HUES6 (cell line): ENCODE data around the gene BAIAP2.

Source experiments
- H3K27ac ChIP-seq: 2 replicates; pipeline ENCODE4 v1.7.0; 2013; ENCODE audit warnings: low read depth, mild to moderate bottlenecking, low read length, inconsistent platforms
- H3K27me3 ChIP-seq: 2 replicates; pipeline ENCODE4 v1.6.1; 2013; ENCODE audit warnings: low read length; ENCODE audit not compliant: control insufficient read depth, insufficient read depth
- H3K36me3 ChIP-seq: 2 replicates; pipeline ENCODE4 v1.6.1; 2013; ENCODE audit warnings: low read length; ENCODE audit not compliant: control insufficient read depth, insufficient read depth
- H3K4me1 ChIP-seq: 2 replicates; pipeline ENCODE4 v1.6.1; 2013; ENCODE audit warnings: low read length; ENCODE audit not compliant: control insufficient read depth, insufficient read depth
- H3K4me3 ChIP-seq: 2 replicates; pipeline ENCODE4 v1.5.1; 2013; ENCODE audit warnings: low read depth, low read length
- H3K9ac ChIP-seq: one replicate; pipeline ENCODE4 v1.6.1; 2013; ENCODE audit warnings: mild to moderate bottlenecking, low read length
- H3K9me3 ChIP-seq: 2 replicates; pipeline ENCODE4 v1.6.1; 2013; ENCODE audit warnings: low read depth, low read length; ENCODE audit not compliant: control insufficient read depth, insufficient read depth

BAIAP2 gene

GRCh38 chr17:81018044-81018802 is 16.7 kb upstream of the BAIAP2 start:
- Histone ChIP-seq H3K27ac (no peak overlapping the region), H3K4me1 (peaks cover 7% of the 10 kb centered on the region; the same call in 1 of the 2 replicates), H3K4me3 (no peak overlapping the region), H3K27me3 (0 out of 2 replicates have a peak, but pooled peaks cover under 1% of the 10 kb centered on the region), H3K9me3 (peaks cover 7% of the 10 kb centered on the region; the same call in 1 of the 2 replicates), H3K9ac (peak overlapping the region; percentile 13), H3K36me3 (no peaks in the 10 kb centered on the region)

DNA sequence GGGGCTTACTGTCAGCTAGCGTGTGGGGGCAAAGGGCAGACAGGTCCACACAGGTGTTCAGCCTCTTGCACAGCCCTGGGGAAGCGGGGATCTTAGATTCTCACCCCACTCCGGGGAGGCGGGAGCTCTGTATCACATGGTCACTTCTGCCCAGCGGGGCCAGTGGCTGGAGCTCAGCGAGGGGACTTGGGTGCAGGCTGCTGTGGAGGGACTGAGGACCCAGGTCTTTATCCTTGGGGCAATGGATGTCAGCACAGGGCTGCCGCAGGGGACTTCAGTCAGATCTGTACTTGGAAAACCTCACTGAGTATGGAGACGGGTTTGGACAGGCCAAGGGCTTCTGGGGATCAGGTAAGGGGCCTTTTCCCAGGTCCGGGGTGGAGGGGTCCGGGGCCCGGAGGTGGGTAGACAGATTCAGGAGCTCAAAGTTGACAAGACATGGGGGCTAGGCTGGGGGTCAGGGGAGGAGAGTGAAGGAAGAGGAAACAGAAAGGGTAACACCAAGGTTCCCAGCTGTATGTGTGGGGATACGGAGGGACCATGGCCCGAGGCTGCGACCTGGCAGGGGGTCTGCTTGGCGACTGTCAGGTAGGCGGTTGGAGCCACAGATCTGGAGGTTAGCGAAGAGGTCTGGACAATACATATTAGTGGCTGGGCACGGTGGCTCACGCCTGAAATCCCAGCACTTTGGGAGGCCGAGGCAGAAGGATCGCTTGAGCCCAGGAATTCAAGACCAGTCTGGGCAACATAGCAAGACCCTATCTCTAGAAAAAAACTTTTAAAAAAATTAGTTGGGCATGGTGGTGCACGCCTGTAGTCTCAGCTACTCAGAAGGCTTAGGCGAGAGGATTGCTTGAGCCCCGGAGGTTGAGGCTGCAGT is 15.1 kb upstream of the BAIAP2 start:
- no peak overlapping the region for H3K4me3 ChIP-seq
- H3K36me3 ChIP-seq, result no peaks in the 10 kb centered on the region
- H3K9me3 ChIP-seq, result peaks cover 7% of the 10 kb centered on the region; the same call in 1 of the 2 replicates
- H3K27ac ChIP-seq, result no peak overlapping the region
- H3K27me3 ChIP-seq, result 0 out of 2 replicates have a peak, but pooled peaks cover 3% of the 10 kb centered on the region
- H3K4me1 ChIP-seq, result peaks cover 11% of the 10 kb centered on the region; the same call in 1 of the 2 replicates
- H3K9ac ChIP-seq, result no peak overlapping the region

DNA sequence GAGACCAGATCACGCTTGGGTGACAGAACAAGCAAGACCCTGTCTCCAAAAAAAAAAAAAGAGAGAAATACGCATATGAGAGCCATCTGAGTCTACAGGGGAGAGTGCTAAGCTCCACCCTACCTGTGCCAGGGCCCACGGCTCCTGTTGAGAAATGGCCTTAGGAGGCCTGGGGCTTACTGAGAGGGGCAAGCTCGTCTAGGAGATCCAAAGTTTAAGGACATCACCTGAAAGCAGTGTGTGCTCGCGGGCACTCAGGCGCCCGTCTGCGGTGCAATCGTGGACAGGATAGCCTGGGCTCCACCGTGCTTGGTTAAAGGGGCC is 14.5 kb upstream of the BAIAP2 start:
- no peak overlapping the region for H3K9ac ChIP-seq

GRCh38 chr17:81020767-81021497 is 14.0 kb upstream of the BAIAP2 start:
- no peaks in the 10 kb centered on the region for H3K36me3 ChIP-seq
- H3K9ac ChIP-seq, result no peak overlapping the region
- H3K9me3 ChIP-seq, result peaks cover 7% of the 10 kb centered on the region; the same call in 1 of the 2 replicates
- H3K4me1 ChIP-seq, result peaks cover 11% of the 10 kb centered on the region; the same call in 1 of the 2 replicates
- no peak overlapping the region for H3K27ac ChIP-seq
- 0 out of 2 replicates have a peak, but pooled peaks cover 3% of the 10 kb centered on the region for H3K27me3 ChIP-seq
- H3K4me3 ChIP-seq, result no peak overlapping the region

More for the DNA sequence above, 14.5 kb upstream of the BAIAP2 start:
- H3K4me1 ChIP-seq, result peaks cover 11% of the 10 kb centered on the region; the same call in 1 of the 2 replicates
- no peak overlapping the region for H3K27ac ChIP-seq
- H3K27me3 ChIP-seq, result 0 out of 2 replicates have a peak, but pooled peaks cover 3% of the 10 kb centered on the region
- peaks cover 7% of the 10 kb centered on the region; the same call in 1 of the 2 replicates for H3K9me3 ChIP-seq
- no peaks in the 10 kb centered on the region for H3K36me3 ChIP-seq
- H3K4me3 ChIP-seq, result no peak overlapping the region

DNA sequence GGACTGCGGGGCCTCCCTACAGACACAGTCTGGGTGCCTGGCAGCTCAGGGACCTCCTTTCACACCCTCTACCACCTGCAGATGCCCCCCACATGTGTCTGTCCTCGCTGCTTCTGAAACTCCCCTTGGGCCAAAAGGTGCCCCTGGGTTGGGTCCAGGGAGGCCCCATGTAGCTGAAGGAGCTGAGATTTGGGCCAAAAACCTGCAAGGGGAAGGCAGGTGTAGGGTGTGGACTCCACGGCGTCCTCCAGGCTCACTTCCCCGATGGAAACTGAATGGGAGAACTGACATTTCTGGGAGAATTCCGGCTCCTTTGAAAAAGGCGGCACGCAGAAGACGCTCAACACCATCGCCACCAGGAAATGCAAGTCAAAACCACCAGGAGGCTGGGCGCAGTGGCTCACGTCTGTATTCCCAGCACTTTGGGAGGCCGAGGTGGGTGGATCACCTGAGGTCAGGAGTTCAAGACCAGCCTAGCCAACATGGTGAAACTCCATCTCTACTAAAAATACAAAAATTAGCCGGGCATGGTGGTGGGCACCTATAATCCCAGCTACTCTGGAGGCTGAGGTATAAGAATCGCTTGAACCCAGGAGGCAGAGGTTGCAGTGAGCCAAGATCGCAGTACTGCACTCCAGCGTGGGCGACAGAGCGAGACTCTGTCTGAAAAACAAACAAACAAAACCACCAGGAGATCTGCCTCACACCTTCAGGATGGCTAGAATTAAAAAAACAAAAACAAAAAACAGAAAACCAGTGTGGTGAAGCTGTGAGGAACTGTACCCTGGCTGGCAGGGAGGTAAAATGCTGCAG is 13.2 kb upstream of the BAIAP2 start:
- Histone ChIP-seq H3K9ac (no peak overlapping the region), H3K4me1 (peaks cover 11% of the 10 kb centered on the region; the same call in 1 of the 2 replicates), H3K36me3 (no peaks in the 10 kb centered on the region), H3K4me3 (no peak overlapping the region), H3K27ac (no peak overlapping the region), H3K9me3 (peaks cover 3% of the 10 kb centered on the region; the same call in 1 of the 2 replicates), H3K27me3 (0 out of 2 replicates have a peak, but pooled peaks cover 3% of the 10 kb centered on the region)

GRCh38 chr17:81022344-81022676 is 12.6 kb upstream of the BAIAP2 start:
- Histone ChIP-seq H3K4me3 (no peak overlapping the region), H3K9me3 (peaks cover 5% of the 10 kb centered on the region; the same call in 1 of the 2 replicates), H3K27ac (no peak overlapping the region), H3K4me1 (peaks cover 11% of the 10 kb centered on the region; the same call in 1 of the 2 replicates), H3K27me3 (0 out of 2 replicates have a peak, but pooled peaks cover 3% of the 10 kb centered on the region), H3K9ac (no peak overlapping the region), H3K36me3 (no peaks in the 10 kb centered on the region)

- Histone ChIP-seq H3K9me3 (peaks cover 5% of the 10 kb centered on the region; the same call in 1 of the 2 replicates), H3K27ac (no peak overlapping the region), H3K4me3 (no peak overlapping the region), H3K27me3 (0 out of 2 replicates have a peak, but pooled peaks cover 3% of the 10 kb centered on the region), H3K9ac (no peak overlapping the region), H3K4me1 (peaks cover 7% of the 10 kb centered on the region; the same call in 1 of the 2 replicates), H3K36me3 (no peaks in the 10 kb centered on the region)
Observed at GRCh38 chr17:81025065-81025740, 9.7 kb upstream of the BAIAP2 start.

- H3K36me3 ChIP-seq, result no peaks in the 10 kb centered on the region
- H3K27me3 ChIP-seq, result 0 out of 2 replicates have a peak, but pooled peaks cover 3% of the 10 kb centered on the region
- H3K4me1 ChIP-seq, result peaks cover 7% of the 10 kb centered on the region; the same call in 1 of the 2 replicates
- peaks cover 5% of the 10 kb centered on the region; the same call in 1 of the 2 replicates for H3K9me3 ChIP-seq
- H3K27ac ChIP-seq, result no peak overlapping the region
- no peak overlapping the region for H3K4me3 ChIP-seq
- H3K9ac ChIP-seq, result no peak overlapping the region
Observed at GRCh38 chr17:81025741-81026129, 9.2 kb upstream of the BAIAP2 start.

DNA sequence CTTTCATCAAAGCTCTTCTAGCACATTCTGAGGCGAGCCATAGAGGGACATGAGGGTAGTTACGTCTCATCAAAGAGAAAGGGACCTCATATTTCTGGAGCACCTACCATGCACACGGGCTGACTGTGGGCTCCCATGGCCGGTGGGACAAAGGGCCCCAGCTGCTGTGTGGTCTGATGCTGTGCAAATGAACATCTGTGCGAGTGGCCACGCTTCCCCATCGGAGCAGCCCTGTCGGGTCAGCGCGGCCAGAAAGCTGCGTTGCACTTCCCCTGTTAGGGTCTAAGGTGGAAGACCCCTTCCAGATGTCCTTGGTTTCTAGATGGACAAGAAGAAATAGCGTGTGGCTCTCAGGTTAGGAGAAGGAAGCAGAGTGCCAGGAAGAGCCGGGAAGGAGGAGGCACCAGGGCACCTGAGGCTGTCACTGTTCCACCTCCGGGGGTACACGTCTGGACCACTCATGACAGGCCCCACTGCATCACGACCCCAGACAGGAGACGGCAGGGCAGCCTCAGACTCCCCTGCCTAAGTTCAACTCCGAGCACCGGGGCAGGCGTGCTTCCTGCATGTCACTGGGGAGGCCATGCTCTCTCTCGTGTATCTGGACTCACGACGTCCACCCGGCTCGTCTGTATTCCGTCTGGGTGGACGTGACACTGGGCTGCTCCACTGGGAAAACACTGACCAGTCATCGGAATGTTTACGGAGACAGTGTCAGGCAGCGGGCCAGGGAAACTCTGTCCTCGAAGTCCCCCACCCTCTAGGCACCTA is 8.5 kb upstream of the BAIAP2 start:
- Histone ChIP-seq H3K9ac (no peak overlapping the region), H3K4me1 (peaks cover 7% of the 10 kb centered on the region; the same call in 1 of the 2 replicates), H3K36me3 (no peaks in the 10 kb centered on the region), H3K4me3 (no peak overlapping the region), H3K27me3 (0 out of 2 replicates have a peak, but pooled peaks cover 3% of the 10 kb centered on the region), H3K27ac (no peak overlapping the region), H3K9me3 (peaks cover 5% of the 10 kb centered on the region; the same call in 1 of the 2 replicates)
